ENCODE measurements around the gene SS18L1.

Gene SS18L1

DNA sequence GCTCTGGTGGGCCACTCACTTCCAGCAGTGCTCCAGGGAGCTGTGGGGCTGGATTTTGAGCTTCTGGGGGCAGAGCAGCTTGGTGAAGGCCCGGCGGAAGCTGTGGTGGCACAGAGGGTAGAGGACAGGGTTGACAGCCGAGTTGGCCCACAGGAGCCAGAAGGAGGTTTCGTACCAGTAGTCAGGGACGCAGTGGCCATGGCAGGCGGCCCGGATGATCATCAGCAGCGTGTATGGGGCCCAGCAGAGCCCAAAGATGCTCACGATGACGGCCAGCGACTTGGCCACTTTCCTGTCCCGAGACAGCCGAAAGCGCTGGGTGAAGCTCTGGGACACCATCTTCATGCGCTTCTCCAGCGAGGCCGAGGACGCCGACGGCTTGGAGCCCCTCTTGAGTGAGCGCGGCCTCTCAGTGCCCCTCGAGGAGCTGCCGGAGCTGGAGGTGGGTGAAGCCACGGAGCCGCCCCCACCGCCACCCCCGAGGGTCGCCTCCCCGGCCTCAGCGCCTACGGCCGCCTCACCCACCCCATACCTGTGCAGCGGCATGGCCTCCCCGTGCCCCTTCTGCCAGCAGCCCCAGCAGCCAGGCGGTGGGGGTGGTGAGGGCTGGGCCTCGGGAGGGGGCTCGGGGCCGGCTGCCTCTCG is 72.5 kb downstream of the SS18L1 start:
- no peak for DNase-seq

DNA sequence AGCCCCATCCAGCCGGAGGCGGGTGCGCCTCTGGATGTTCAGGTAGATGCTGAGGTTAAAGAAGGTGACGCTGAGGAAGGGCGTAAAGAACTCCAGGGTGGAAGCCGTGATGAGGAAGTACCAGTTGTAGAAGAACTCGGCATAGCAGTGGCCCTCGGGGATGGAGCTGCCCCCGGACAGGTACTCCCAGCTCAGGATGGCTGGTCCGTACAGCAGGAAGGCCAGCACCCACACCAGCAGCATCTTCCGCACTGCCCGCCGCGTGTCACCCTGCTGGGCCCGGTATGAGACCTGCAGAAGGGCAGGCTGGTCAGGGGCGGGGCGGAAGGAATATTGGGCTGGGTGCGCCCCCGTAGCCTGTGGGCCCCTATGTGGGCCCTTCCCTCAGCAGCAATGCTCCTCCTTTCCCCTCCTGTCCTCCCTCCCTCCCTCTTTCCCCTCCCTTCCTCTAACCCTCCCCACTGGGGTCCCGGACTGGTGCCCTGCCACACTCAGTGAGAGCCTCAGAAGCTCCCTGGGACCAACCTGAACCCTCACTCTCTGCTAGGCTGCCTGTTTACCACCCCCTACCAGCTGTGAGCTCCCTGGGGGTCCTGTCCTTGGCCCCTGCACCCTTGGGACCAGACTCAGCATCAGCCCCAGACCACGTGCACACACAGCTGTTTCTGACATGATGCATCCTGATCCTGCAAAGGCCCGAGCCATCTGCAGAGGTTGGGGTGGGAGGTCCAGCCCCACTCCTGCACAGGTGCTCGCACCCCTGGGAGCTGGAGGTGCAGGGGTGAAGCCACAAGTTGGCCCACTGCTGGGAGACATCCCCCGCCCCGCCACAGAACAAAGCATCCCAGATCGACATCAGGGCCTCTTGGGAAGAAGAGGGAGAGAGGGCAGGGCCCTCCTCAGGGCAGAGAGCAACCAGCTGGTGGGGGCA is 73.3 kb downstream of the SS18L1 start:
- DNase-seq, result no peak

DNA sequence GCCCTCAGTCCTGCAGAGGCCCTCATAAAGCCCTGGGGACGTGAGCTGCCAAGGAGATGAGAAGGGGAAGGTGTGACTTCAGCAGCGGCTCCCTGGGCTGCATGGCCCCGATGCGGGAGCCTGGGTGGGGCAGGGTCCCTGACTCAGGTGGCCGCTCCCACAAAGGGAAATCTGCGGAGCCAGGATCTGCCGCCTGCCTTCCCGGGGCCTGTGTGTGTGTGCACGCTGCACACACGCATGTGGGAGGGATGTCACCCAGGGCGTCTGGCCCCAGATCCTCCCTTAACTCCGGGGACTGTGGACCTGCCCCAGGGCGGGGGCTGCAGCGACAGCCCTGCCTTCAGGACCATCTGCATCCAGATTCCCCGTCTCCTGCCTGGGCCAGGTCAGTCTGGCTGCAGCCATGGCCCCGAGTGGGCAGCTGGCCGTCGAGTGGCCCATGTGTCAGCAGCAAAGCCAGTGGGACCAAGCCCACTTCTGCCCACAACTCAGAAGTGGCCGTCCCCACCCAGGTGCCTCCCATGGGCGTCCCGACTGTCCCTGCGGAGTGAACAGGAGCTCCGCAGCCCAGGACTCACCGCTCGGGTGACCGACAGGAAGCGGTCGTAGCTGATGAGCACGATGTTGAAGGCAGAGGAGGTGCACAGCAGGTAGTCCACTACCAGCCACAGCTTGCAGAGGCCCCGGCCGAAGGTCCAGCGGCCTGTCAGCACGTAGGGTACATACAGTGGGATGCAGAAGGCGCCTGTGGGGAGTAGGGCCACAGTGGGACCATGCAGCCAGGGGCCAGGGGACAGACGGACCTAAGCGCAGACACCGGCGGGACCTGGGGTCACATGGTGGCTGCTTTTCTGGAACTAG is 74.6 kb downstream of the SS18L1 start:
- DNase-seq, result no peak

DNA sequence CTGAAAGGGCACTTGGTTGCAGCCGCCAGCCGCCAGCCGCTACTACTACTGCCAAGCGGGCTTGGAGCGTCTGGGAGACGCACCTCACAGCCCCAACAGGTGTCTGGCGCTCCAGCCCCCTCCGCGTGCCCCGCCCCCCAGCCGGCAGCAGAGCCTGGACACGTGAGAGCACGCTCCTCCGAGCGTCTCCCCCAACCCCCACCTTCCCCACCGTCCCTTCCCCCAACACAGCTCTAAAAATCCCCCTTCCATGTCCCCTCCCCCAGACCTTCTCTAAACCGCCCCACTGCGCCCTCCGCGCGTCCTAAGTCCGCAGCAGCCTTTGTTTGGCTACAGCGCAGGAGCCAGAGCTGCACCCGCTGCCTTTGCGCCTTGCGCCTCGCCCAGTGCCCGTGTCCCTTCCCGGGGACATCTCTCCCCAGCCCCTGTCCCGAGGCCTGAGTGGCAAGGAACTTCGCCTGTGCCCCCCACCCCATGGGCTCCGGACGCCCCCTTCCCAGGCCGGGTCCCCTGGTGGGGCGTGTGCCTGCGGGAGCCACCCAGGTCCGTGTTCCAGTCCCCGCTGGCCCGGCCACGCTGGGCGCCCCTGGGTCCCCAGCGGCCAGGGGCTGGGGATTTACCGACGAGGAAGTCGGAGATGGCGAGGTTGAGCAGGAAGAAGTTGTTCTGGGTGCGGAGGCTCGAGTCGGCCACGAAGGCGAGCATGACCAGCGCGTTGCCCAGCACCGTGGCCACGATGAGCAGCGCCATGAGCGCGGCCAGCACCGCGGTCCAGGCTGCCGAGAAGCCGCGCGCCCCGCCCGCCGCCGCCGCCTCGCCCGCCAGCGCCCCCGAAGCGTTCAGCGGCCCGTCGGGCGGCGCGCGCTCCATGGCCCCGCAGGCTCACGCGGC is 75.8 kb downstream of the SS18L1 start:
- DNase-seq, result no peak

DNA sequence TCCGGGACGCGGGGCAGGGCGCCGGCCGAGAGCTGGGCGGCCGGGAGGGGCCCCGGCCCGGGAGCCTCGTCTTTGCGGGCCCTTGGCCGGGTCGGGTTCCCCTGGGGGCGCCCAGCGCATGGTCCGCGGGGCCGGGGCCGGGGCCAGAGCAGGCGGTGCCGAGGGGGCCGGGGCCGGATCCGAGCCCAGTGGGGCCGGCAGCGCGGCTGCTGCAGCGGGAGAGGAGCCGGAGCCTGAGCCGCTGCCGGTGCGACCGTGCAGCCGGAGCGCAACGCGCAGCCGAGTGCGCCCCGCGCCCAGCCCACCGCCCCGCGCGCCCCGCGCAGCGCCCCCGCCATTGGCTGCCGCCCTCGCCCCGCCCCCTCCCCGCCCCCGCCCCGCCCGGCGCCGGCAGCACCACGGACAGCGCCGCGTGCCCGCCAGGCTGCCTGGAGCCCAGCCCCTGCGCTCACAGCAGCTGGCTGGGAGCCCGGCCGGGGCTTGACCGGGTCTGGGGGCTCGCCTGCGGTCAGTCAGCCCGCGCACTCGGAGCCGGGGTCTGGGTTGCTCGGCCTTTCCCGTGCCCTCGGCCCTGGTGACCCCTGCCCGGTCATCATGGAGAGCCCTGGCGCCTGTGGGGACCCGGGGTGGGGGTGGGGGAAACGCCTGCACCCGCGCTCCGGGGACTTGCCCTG is 76.6 kb downstream of the SS18L1 start, which contains the start of gene HRH3:
HRH3 (minus strand) TSS at position 287 of the 674 bp plus-strand sequence. CDS start 308 bp downstream, outside the sequence.
- no peak for DNase-seq

DNA sequence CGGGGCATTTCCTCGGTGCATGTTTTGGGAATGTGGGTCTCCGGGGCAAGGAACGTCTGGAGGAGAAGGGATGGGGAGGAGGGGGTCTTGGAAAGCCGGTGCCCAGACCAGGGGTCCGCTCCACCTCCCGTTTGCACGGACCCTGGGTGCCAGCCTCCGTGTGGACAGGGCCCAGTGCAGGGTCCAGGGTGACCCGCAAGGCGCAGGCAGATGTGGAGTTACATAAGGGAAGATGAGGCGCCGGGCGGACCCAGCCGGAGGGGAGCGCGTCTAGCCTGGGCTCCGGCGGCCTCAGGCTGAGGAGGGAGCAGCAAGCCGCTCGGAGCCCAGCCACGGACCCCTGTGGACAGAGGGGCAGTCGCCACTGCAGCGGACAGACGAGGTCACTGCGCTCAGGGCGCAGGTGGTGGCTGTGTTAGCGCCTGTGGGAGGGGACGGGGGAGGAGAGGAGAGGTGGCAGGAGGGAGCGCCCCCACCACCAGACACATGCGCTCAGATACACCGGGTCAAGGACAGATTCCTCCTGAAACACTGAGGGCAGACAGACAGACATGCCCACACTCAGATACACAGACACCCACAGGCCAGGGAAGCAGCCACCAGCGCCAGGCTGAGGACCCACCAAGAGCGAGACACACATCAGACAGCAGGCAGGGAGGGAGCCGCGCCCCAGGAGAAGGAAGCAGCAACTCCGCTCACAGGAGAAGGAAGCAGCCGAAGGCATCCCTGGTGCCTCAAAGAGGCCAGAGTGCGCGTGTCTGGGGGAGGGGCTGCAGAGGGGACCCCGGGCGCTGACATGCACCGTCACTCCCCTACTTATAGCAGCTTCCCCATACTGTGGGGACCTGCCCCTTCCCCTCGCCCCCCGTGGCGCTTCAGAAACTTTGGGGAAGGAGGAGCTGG is 77.3 kb downstream of the SS18L1 start:
- DNase-seq, result no peak

DNA sequence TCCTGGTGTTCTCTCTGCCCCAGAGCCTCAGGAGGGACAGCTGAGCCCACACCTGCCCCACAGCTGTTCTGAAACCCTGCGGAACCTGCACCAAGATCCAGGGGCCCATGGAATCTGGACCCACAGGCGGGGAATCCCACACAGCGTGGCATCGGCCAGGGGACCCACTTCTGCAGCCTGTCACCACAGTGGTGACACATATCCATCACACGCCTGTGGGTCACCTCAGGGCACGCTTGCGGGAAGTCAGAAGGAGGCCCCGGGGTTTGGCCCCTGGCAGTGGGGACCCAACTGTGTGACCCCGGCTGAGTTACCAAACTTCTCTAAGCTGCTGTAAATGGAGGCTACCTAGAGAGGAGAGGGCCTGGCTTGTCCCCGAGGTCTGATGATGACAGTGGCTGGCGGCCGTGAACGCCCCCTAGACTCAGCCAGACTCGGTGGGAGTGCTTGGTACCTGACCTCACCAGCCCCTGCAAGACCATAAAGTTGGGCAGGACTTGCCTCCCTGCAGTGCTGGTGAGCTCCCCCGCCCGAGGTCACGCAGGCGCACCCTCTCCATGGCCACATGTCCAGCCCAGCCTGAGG is 78.8 kb downstream of the SS18L1 start:
- DNase-seq, result no peak

DNA sequence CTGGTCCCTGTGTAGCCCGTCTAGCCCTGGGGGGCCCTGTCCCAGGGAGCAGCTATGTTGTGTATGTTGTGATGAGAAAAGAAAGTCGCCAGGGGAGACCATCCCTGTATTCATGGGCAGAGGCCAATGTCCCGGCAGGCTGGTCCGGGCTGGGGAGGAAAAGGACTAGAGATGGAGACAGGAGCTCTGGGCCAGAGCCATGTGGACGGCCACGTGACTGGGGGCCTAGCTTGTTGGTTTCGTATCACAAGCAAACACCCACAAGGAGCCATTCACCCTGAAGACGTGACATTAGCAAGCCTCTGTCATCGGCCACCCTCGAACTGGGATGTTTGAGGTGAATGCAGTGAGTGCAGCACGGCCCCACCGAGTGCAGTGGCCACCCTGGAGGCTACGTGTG is 79.4 kb downstream of the SS18L1 start:
- DNase-seq, result no peak

DNA sequence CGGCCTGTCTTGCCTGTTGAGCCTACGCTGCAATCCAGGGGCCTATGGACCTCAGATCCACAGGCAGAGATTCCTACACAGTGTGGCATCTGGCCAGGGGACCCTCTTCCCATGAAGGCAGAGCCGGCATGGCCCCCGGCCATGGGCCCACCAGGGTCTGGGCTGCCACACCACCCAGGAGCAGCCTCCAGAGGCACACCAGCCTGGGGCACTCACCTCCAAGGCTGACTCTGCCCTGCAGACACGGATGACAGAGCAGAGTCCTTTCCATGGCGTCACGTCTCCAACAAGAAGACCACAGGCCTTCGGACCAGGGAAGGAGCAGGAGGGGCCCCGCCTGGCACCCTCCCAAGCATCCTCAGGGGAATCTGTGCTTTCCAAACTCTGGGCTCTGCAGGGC is 80.0 kb downstream of the SS18L1 start:
- no peak for DNase-seq

DNA sequence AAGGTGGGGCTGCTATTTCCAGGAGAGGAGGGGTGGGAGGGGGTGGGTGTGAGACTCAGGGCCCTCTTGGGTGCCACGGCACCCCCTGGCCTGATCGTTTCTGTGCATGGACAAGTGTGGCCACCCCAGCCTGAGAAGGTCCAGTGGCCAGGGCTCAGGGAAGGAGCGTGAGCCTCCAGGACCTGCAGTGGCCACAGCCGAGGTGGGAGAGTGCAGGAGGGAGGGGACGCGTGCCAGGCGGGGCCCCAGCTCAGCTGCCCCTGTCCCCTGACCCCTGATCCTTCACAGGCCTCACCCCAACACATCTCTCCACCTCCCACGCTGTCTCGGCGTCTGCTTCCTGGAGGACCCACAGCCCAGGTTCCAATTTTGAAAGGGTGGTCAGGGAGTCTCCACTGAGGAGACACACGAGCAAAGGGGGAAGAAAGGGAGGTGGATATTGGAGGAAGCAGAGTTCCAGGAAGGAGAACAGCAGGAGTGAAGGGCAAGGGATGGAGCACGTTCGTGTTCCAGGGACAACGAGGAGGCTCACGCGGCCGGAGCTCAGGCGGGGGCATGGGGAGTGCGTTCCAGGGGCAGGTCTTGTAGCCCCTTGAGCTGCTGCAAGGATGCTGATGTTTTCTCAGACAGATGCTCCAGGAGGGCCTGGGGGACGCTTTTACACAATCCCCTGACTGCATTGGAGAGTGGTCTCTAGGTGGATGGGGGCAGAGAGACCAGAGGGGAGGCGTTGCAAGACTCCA is 80.7 kb downstream of the SS18L1 start:
- no peak for DNase-seq

DNA sequence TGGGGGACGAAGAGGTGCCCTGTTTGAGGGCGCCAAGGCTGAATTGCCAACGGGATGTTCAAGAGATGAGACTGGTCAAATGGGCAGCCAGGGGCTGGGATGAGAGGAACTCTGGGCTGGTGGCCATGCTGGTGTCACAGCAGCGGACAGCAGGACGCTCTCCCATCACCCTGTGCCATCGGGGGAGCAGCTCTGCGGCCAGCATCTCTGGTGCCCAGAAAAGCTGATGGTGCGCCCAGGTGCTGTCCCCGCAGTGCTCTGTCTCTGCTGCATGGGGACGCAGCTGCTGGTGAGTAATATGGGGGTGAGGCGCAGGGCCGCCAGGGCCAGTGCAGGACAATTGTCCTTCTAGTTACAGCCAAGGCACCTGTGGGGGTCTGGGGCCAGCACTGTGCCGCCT is 81.5 kb downstream of the SS18L1 start:
- DNase-seq, result no peak

DNA sequence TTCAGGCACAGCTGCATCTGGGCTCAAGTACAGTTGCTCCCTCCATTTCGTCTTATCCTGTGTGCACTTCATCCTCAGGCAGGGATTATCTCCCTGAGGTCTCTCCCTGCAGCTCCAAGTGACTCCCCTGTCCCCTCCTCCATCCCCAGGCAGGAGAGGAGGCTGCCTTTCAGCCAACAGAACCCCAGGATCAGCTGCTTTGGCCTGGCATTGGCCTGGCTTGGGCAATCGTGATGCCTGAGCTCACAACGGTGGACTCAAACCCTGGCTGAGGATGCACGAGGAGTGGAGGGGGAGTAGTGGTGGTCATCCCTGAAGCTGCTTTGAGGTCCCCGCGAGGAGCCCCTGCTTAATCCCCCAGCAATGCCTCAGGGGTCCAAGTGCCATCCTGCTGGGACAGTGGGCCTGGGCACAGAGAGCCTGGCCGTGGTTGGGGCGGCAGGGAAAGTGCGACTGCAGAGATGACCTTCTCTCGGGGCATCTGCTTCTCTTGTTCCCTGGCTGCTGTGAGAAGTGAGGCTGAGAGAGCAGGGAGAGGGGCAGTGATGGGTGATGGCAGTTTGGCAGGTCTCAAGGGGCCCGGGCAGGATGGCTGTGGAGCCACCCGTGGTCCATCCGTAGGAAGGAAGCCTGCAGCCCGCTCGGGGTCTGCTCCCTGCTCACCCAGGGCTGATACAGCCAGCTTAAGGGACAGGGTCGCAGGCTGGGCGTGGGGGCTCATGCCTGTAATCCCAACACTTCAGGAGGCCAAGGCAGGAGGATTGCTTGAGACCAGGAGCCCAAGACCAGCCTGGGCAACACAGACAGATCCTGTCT is 82.5 kb downstream of the SS18L1 start:
- no peak for DNase-seq

DNA sequence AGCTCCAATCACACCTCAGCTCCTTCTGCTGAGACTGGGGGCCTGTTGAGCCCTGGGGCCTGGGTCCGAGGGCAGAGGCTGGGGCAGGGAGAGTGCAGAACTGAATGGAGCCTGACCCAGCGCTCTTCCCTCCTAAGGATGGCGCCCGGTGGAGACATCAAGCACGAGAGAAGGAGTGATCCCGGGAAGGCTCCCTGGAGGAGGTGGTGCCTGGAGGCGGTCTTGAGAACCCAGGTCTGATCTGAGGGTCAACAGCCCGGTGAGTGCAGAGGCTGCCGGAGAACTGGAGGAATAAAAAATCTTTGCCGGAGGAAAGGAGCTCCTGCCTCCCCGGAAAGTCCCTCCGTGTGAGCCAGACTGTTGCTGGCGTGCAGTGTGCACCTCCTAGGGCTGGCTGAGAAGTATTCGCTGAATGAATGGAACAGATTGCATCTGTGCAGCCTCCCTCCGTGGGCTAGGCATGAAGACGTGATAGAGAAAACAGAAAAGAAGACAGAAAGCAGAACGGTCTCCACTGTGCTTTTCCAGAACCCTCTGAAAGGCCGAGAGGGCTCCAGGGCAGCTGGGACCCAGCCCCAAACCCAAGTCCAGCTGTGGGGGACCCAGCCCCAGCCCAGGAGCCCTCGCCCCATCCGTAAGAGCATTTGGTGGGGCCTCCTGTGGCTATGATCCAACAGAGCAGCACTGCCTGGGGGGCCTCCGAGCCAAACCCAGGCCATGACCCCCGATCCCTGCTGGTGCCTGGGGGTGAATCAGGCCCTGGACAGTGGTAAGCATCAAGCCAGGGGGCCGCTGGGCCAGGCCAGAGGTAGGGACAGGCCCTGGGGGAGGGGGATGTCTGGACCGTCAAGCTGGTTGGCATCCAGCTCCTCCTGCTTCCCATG is 83.4 kb downstream of the SS18L1 start:
- DNase-seq, result no peak

DNA sequence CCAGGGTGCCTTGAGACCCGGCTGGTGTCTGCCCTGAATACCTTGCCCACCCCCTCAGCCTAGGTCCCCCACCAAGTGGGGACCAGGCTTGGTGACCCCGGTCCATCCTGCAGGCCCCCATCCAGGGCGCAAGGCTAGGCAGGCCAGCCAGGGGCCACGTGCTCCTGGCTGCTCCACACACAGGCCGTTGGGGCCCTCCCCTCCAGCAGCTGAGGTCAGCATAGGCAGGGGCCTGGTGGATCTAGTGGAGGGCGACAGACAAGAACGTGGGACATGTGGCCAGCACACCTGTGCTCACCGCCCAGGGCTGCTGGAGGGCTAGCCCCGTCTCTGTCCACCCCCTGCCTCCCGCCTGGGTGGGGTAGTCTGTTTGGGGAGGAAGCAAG is 84.0 kb downstream of the SS18L1 start:
- no peak for DNase-seq

DNA sequence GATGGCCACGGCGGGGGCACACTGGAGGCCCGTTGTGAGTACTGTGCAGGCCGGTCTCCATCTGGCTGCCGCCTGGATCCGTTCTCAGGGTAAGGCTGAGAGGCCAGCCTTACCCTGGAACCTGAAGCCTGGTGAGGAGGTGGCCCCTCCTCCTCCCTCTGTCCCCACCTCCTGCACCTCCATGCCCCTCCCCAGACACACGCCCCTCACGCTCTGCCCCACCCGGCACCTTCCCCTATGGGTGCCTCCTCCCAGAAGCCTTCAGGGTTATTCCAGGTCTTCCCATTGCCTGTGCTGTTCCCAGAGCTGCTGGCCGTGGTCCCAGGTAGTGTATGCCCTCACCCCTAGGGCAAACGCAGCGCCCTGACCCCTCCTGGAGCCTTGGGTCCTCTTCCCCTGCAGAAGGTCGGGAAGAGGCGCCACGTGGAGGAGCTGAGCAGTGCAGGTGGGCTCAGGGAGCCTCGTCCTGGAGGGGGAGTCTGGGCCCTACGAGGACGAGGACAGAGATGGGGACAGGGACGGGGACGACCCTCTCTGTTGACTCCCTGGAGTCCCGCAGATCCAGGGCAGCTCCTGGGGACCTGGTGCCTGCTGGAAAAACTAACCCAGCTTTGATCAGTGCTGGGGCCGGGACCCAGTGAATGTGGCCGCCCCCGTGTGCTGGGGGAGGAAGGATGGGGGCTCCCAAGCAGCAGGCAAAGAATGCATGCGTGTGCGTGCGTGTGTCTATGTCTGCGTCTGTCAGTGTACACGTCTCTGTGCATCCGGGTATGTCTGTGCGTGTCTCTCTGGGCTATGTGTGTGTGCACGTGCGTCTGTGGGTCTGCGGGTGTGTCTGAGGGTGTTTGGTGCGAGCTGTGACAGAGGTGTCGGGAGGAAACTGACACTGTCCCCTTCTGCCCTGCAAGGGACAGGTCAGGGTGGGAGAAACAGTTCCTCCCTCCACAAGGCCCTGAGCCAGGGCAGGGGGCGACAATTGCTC is 84.7 kb downstream of the SS18L1 start:
- DNase-seq, result no peak

DNA sequence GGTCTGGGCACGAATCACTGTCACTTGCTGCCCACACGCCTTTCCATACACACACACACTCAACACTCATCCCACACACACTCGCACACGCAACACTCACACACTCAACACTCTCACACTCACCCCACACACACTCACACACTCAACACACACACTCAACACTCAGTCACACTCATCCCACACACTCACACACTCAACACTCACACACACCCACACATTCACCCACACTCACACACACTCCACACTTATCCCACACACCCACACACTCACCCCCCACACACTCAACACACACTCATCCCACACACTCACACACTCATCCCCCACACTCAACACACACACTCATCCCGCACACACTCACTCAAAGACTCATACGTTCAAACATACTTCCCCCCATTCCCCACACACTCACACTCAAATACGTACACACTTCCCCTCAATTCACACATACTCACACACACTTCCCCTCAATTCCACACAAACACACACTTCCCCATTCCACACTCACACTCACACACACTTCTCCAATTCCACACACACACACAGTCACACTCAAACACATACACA is 85.5 kb downstream of the SS18L1 start:
- no peak for DNase-seq

Data from SIG-M5 (cell line).